GM12864 (cell line): ENCODE data around the gene FOXK2.
"Not testable (repeated sequence)": the region's sequence is repeated elsewhere in the genome, so short reads cannot be mapped to it uniquely, and the experiment has no call there.

ENCODE experiments used
- DNase-seq: peaks from one replicate; pipeline ENCODE4 v3.0.0-alpha.2; 2011; ENCODE audit warnings: low read depth
- H3K4me3 ChIP-seq: 2 replicates; pipeline ENCODE4 v1.5.1; 2011; ENCODE audit warnings: mild to moderate bottlenecking, low read depth, low read length, control low read depth
- TF ChIP-seq, protein P1 (sequence below): IDR thresholded peaks from 2 replicates; pipeline ENCODE4 v1.5.1; 2011; ENCODE audit warnings: low read depth, mild to moderate bottlenecking, moderate library complexity, low read length, control low read depth, inconsistent platforms; ENCODE audit errors: missing control alignments

Gene FOXK2

DNA sequence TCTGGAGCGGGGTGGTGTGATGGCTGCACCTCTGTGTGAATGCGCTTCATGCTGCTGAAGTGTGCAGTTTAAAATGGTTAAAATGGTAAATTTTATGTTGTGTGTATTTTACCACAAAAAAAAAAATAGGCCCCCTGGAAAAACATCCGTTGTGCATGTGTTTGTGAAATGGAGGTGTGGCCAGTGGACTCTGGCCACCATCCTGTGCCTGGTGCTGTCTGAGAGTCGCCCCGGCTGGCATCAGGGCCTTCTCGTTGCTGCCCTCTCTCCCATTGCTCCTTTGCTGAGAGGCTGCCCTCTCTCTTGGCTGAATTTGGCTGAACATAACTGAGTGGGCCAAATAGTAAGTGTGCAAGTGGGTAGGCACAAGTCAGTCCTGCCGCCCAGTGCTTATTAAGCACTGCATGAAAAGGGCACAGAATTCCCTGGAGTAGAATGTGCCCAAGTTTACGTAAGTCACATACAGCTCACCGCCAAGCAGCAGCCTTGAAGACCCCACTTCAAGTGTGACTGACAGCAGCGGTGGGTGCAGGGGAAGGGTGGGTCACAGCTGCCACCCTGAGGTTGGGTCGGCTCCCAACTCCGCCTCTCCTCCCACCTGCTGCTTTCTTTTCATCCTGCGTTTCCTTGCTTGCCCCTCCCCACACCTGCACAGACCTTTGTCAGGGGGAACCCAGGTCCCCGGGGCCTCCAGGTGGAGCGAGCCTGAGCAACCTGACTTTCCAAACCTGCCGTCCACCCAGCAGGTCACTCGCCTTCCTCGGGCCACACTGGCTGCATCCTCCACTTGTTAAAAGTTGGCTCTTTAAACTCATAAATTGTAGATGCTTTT lies 46.8 kb downstream of the FOXK2 start:
- TF ChIP-seq, protein P1, sequence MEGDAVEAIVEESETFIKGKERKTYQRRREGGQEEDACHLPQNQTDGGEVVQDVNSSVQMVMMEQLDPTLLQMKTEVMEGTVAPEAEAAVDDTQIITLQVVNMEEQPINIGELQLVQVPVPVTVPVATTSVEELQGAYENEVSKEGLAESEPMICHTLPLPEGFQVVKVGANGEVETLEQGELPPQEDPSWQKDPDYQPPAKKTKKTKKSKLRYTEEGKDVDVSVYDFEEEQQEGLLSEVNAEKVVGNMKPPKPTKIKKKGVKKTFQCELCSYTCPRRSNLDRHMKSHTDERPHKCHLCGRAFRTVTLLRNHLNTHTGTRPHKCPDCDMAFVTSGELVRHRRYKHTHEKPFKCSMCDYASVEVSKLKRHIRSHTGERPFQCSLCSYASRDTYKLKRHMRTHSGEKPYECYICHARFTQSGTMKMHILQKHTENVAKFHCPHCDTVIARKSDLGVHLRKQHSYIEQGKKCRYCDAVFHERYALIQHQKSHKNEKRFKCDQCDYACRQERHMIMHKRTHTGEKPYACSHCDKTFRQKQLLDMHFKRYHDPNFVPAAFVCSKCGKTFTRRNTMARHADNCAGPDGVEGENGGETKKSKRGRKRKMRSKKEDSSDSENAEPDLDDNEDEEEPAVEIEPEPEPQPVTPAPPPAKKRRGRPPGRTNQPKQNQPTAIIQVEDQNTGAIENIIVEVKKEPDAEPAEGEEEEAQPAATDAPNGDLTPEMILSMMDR = no peak
- DNase-seq = no peak
- no peak overlapping the region for H3K4me3 ChIP-seq

DNA sequence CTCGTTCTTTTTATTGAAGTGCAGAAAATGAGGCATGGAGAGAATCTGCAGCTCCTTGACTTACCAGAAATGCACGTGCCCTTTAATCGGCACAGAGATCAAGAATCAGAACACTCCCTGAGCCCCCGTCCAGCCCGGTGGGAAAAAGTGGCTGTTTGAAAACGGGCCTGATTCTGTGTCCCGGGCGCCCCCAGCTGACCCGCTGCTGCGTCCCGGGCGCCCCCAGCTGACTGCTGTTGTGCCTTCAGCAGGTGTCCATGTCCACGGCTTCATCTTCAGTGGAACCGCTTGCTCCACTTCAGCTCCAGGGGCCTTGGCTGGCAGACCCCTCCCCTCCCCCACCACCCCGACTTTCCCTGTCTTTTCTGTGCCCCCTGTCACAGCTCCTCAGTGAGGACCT lies 47.8 kb downstream of the FOXK2 start:
- no peak overlapping the region for H3K4me3 ChIP-seq
- DNase-seq = no peak
- TF ChIP-seq, protein P1 = no peak

DNA sequence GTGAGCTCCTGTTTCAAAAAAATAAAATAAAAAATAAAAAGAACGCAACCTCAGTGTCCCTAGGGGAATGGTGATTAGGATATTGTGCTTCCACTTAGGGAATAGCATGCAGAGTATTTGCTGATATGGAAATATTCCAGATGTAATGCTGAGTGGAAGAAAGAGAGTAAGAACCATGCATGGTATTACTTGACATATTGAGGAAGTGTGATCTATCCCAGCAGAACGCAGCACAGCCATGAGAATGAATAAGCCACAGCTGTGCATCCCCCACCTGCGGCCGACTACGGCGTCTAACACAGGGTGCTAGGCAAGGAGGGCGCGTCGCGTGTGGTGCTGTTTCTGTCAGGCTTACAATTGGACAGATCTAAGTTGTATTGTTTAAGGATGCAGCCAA lies 49.5 kb downstream of the FOXK2 start:
- H3K4me3 ChIP-seq = no peak overlapping the region
- TF ChIP-seq, protein P1 = no peak
- no peak for DNase-seq

DNA sequence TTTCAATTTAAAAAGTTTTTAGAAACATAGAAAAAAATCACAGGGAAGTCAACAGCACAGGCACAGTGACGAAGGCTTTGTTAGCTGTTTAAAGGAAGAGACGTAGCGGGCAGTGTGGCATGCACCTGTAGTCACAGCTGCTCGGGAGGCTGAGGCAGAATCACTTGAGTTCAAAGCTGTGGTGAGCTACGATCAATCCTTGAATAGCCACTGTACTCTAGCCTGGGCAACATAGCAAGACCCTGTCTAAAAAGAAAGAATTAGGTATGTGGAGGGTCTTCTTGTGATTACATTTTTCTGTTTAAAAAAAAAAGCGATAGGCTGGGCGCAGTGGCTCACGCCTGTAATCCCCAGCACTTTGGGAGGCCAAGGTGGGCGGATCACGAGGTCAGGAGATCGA lies 50.1 kb downstream of the FOXK2 start:
- TF ChIP-seq, protein P1 = no peak
- H3K4me3 ChIP-seq = no peak overlapping the region
- DNase-seq = no peak

DNA sequence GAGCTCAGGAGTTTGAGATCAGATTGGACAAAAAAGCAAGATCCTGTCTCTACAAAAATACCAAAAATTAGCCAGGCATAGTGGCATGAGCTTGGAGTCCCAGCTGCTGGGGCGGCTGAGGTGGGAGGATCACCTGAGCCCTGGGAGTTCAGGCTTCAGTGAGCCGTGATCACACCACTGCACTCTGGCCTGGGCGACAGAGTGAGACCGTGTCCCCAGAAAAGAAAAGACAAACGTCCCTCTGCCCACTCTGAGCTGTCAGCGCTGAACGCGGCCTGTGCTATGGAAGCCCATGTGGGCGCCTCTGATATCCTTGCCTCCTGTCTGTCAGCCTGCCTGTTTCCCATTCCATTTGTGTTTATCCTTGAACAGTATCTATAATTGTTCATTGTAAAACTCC lies 50.7 kb downstream of the FOXK2 start:
- no peak overlapping the region for H3K4me3 ChIP-seq
- TF ChIP-seq, protein P1 = no peak
- no peak for DNase-seq

DNA sequence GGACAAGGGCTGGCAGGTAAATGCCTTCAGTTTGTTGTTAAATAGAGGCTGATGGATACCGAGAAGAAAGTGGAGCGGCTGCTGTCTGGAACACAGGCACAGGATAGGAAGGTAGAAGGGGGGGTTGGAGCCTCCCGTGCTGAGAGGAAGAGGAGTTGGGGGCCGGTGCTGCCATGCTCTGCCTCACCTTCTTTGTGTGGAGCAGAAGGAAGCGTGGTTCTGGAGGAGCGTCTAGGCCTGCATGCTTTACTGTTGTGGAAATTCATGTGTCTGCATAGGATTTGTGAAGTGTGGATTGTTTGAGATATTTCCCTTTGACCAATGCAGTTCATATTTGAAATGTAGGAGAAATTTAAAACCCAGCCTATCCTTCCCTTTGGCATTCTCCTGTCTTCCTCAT lies 52.3 kb downstream of the FOXK2 start:
- TF ChIP-seq, protein P1 = no peak
- DNase-seq = no peak
- H3K4me3 ChIP-seq = no peak overlapping the region

DNA sequence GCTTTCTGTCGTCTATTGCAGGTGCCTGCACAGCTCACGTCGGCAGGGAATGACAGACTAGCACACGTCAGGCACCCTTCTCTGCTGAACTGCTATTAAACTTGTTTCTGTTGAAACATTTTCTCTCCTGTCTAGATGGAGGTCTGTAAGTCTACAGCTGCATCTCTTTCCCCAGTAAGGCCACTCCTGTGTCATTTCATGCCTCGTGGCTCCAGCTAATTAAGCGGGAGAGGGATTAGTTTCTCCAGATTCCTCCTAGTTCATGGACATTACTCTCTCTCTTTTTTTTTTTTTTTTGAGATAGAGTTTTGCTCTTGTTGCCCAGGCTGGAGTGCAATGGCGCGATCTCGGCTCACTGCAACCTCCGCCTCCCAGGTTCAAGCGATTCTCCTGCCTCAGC lies 54.5 kb downstream of the FOXK2 start:
- H3K4me3 ChIP-seq = no peak overlapping the region
- TF ChIP-seq, protein P1 = no peak
- DNase-seq = no peak

DNA sequence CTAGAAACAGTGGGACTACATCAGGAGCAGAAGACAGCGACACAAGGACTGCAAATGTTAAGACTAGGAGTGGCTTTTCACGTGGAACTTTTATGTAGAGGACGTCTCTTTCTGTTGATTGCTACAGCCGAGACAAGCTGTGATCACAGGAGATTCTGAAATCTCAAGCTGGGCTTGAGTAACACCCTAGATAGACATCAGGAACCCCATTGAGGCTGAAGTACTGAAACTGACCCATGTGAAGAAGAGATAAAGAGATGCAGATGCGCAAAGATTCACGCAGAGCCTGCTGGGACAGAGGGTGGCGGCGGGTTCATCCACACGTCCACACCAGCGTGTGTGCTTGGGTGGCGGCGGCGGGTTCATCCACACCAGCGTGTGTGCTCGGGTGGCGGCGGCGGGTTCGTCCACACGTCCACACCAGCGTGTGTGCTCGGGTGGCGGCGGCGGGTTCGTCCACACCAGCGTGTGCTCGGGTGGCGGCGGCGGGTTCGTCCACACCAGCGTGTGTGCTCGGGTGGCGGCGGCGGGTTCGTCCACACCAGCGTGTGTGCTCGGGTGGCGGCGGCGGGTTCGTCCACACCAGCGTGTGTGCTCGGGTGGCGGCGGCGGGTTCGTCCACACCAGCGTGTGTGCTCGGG lies 56.2 kb downstream of the FOXK2 start:
- not testable (repeated sequence) for H3K4me3 ChIP-seq, DNase-seq
